ENCODE results near the gene SLC6A3.

SLC6A3 gene

GRCh38 chr5:1400211-1400855, 44.9 kb downstream of the SLC6A3 start:
- peaks cover 80% of the 10 kb centered on the region for H3K27me3 ChIP-seq (ENCODE audit: insufficient read depth, low read depth)
- no peaks in the 10 kb centered on the region for H3K79me2 ChIP-seq (ENCODE audit: insufficient read depth, low read depth)
- H3K4me3 ChIP-seq (IDR thresholded peaks at IDR 0.05; ENCODE audit: insufficient read depth, low read depth, low read length) = no peak overlapping the region
- no peak overlapping the region for H2AFZ ChIP-seq (ENCODE audit: low read depth)
- no peaks in the 10 kb centered on the region for H4K20me1 ChIP-seq (ENCODE audit: insufficient read depth)
- no peaks in the 10 kb centered on the region for H3K4me1 ChIP-seq (ENCODE audit: low read depth, poor library complexity, severe bottlenecking)
- no peak overlapping the region for H3K4me2 ChIP-seq
- no peaks in the 10 kb centered on the region for H3K36me3 ChIP-seq (ENCODE audit: insufficient read depth)
- TF ChIP-seq, protein P1, sequence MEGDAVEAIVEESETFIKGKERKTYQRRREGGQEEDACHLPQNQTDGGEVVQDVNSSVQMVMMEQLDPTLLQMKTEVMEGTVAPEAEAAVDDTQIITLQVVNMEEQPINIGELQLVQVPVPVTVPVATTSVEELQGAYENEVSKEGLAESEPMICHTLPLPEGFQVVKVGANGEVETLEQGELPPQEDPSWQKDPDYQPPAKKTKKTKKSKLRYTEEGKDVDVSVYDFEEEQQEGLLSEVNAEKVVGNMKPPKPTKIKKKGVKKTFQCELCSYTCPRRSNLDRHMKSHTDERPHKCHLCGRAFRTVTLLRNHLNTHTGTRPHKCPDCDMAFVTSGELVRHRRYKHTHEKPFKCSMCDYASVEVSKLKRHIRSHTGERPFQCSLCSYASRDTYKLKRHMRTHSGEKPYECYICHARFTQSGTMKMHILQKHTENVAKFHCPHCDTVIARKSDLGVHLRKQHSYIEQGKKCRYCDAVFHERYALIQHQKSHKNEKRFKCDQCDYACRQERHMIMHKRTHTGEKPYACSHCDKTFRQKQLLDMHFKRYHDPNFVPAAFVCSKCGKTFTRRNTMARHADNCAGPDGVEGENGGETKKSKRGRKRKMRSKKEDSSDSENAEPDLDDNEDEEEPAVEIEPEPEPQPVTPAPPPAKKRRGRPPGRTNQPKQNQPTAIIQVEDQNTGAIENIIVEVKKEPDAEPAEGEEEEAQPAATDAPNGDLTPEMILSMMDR (conservative IDR thresholded peaks at IDR 0.05; ENCODE audit: low read depth, low read length) = no peak
- H3K27ac ChIP-seq = no peak overlapping the region
- no peak overlapping the region for H3K9ac ChIP-seq

DNA sequence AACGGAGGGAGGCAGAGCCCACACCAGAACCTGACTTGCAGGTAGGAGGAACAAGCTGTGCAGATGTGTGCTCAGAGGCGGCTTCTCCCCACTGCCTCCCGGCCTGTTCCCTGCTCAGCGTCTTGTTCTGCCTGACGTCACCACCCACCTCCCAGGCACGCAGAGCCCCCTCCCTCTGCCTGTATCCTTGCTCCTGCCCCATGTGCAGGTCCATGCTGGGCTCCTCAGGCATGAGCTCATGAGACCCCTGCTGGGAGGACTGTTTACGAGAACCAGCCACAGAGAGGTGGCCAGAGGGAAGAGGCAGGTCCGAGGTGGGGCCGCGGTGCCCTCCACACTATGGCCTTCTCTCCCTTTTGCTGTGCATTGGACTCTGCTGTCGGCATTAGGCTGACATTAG, 45.5 kb downstream of the SLC6A3 start:
- no peaks in the 10 kb centered on the region for H3K79me2 ChIP-seq (ENCODE audit: insufficient read depth, low read depth)
- H3K27me3 ChIP-seq (ENCODE audit: insufficient read depth, low read depth) = peaks cover 80% of the 10 kb centered on the region
- H2AFZ ChIP-seq (ENCODE audit: low read depth) = no peak overlapping the region
- no peaks in the 10 kb centered on the region for H3K4me1 ChIP-seq (ENCODE audit: low read depth, poor library complexity, severe bottlenecking)
- TF ChIP-seq, protein P1 (conservative IDR thresholded peaks at IDR 0.05; ENCODE audit: low read depth, low read length) = no peak
- H3K9ac ChIP-seq = no peak overlapping the region
- no peak overlapping the region for H3K4me2 ChIP-seq
- no peaks in the 10 kb centered on the region for H4K20me1 ChIP-seq (ENCODE audit: insufficient read depth)
- H3K4me3 ChIP-seq (IDR thresholded peaks at IDR 0.05; ENCODE audit: insufficient read depth, low read depth, low read length) = no peak overlapping the region
- H3K36me3 ChIP-seq (ENCODE audit: insufficient read depth) = no peaks in the 10 kb centered on the region
- no peak overlapping the region for H3K27ac ChIP-seq

DNA sequence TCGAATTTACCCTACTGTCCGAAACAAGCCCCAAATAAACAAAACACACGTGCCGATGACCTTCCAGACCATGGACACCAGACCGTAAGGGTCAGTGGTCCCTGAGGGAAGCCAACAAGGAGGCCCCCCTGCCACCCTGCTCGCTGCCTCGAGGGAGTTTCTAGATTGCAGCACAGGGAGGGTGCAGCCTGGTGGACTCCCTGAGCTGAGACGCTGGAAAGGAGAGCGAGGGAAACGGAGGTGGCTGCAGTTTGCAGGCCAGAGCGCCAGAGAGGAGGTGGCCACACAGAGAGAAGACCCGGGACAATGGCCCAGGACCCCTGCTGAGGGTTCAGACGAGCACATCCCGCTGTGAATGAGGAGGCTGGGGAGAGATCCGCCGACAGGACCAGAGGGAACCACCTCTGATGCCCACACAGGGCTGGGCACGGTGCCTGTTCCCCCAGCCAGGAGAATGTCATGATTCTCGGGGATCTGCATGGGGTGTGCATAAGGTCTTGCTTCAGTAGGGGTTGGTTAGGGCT, 48.9 kb downstream of the SLC6A3 start:
- no peak overlapping the region for H3K4me2 ChIP-seq
- no peak overlapping the region for H2AFZ ChIP-seq (ENCODE audit: low read depth)
- H3K27ac ChIP-seq = no peak overlapping the region
- H4K20me1 ChIP-seq (ENCODE audit: insufficient read depth) = no peaks in the 10 kb centered on the region
- H3K4me3 ChIP-seq (IDR thresholded peaks at IDR 0.05; ENCODE audit: insufficient read depth, low read depth, low read length) = no peak overlapping the region
- no peaks in the 10 kb centered on the region for H3K4me1 ChIP-seq (ENCODE audit: low read depth, poor library complexity, severe bottlenecking)
- H3K79me2 ChIP-seq (ENCODE audit: insufficient read depth, low read depth) = no peaks in the 10 kb centered on the region
- no peak overlapping the region for H3K9ac ChIP-seq
- no peaks in the 10 kb centered on the region for H3K36me3 ChIP-seq (ENCODE audit: insufficient read depth)
- TF ChIP-seq, protein P1 (conservative IDR thresholded peaks at IDR 0.05; ENCODE audit: low read depth, low read length) = no peak
- H3K27me3 ChIP-seq (ENCODE audit: insufficient read depth, low read depth) = peaks cover 88% of the 10 kb centered on the region

- no peaks in the 10 kb centered on the region for H3K79me2 ChIP-seq (ENCODE audit: insufficient read depth, low read depth)
- TF ChIP-seq, protein P1 (conservative IDR thresholded peaks at IDR 0.05; ENCODE audit: low read depth, low read length) = no peak
- peaks cover 92% of the 10 kb centered on the region for H3K27me3 ChIP-seq (ENCODE audit: insufficient read depth, low read depth)
- no peaks in the 10 kb centered on the region for H3K4me1 ChIP-seq (ENCODE audit: low read depth, poor library complexity, severe bottlenecking)
- no peak overlapping the region for H3K9ac ChIP-seq
- H3K27ac ChIP-seq = no peak overlapping the region
- no peaks in the 10 kb centered on the region for H4K20me1 ChIP-seq (ENCODE audit: insufficient read depth)
- no peaks in the 10 kb centered on the region for H3K36me3 ChIP-seq (ENCODE audit: insufficient read depth)
- H2AFZ ChIP-seq (ENCODE audit: low read depth) = no peak overlapping the region
- H3K4me3 ChIP-seq (IDR thresholded peaks at IDR 0.05; ENCODE audit: insufficient read depth, low read depth, low read length) = no peak overlapping the region
- no peak overlapping the region for H3K4me2 ChIP-seq
These were observed 50.1 kb downstream of the SLC6A3 start for GRCh38 chr5:1394881-1395860.
